KOPT-K1 (cell line): ENCODE measurements around the gene JMJD1C.

ENCODE experiments used
- H3K27ac ChIP-seq: fragments of 200-600 bp; sonication (generic); 2 replicates; pipeline ENCODE4 v1.5.1; 2016; ENCODE audit warnings: antibody characterized with exemption, mild to moderate bottlenecking, low read depth, low read length; ENCODE audit not compliant: poor library complexity, severe bottlenecking
- H3K36me3 ChIP-seq: fragments of 200-600 bp; sonication (generic); 2 replicates; pipeline ENCODE4 v1.5.1; 2017; ENCODE audit warnings: antibody characterized with exemption, mild to moderate bottlenecking, low read length, moderate library complexity; ENCODE audit not compliant: insufficient read depth
- H3K9me3 ChIP-seq: fragments of 200-600 bp; sonication (generic); 2 replicates; pipeline ENCODE4 v1.5.1; 2017; ENCODE audit warnings: antibody characterized with exemption, low read length, mild to moderate bottlenecking; ENCODE audit not compliant: insufficient read depth, poor library complexity, severe bottlenecking

The JMJD1C gene

GRCh38 chr10:63462442-63462841, 3.3 kb downstream of the JMJD1C start:
- H3K9me3 ChIP-seq, result no peaks in the 10 kb centered on the region
- H3K27ac ChIP-seq, result no peak overlapping the region
- no peaks in the 10 kb centered on the region for H3K36me3 ChIP-seq

DNA sequence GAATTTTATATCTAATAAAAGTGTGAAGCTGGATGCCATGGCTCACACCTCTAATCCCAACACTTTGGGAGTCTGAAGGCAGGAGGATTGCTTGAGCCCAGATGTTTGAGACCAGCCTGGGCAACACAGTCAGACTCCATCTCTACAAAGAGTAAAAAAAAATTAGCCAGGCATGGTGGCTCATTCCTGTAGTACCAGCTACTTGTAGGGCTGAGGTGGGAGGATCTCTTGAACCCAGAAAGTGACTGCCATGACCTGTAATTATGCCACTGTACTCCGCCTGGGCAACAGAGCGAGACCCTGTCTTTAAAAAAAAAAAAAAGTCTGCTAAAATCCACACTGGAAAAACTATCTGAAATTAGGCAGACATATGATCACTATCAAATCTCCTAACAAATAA, 7.6 kb downstream of the JMJD1C start:
- H3K36me3 ChIP-seq, result 0 out of 2 replicates have a peak, but pooled peaks cover 5% of the 10 kb centered on the region
- H3K27ac ChIP-seq, result no peak overlapping the region
- H3K9me3 ChIP-seq, result no peaks in the 10 kb centered on the region

DNA sequence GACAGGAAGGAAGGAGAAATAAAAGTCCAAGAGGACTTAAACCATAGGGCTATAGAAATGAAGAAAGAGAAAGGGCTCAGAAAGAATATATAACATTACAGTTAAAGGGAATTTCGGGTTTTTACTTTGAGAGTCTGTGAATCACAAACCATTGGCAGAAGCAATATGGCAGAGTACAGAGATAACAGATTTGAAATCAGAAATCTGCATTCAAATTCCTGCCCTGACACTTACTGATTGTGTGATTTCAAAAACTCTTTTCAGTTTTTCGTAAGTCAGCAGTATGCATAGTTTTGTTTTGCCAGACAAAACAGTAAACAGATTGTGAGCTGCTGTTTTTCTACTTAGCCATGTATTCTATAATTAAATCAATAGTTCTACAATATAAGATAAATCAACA, 8.2 kb downstream of the JMJD1C start:
- Histone ChIP-seq H3K36me3 (0 out of 2 replicates have a peak, but pooled peaks cover 5% of the 10 kb centered on the region), H3K9me3 (no peaks in the 10 kb centered on the region), H3K27ac (no peak overlapping the region)

DNA sequence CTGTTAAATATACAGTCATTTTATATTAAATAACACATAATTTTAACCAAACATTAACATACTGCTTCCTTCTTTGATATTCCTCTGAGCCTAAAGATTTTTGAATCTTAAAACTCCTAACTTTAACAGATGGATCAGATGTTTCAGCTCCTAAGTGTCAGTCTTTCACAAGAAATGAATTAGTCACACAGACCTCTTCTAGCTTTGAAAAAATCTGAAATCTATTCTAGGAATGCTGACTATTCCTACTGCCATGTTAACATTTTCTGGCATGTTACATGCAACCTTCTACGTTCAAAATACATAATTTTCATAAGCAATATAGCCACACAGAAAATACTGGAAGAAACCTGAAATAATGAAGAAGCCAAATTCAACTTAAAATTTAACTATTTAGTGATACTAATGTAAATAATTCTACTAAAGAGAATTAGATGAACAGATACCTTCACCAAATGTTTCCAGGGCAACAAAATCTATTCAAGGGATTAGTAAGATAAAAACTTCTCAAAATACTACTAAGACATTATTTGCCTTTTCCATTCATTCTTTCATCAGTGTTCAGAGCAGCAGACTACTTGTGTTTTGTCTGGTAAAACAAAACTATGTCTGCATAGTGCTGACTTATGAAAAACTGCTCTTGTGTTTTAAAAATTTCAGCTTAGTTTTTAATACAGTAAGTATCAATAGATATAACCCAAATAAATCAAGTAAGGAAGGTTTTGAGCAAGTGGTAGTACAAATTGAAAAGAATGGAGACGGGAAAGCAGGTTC, 9.2 kb downstream of the JMJD1C start:
- H3K9me3 ChIP-seq, result no peaks in the 10 kb centered on the region
- H3K36me3 ChIP-seq, result 0 out of 2 replicates have a peak, but pooled peaks cover 5% of the 10 kb centered on the region
- no peak overlapping the region for H3K27ac ChIP-seq

DNA sequence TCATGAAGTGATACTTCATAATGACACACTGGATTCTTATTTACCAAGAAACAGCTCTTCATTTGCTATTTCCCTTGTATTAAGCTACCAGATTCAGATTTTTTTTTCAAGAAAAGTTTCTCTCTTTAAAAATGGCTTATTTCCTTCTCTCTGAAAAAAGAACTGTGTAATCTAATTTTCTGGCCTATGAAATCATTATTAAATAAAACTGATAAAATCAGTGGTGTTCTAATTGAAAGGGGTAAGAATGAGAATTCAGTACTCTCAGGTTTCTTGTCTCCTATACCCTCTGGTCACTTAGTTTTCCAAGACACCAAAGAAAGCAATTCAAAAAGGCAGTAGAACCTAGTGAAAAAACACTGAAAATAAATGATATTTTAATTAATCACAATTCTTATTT, 10.3 kb downstream of the JMJD1C start:
- H3K27ac ChIP-seq, result no peak overlapping the region
- 0 out of 2 replicates have a peak, but pooled peaks cover 5% of the 10 kb centered on the region for H3K36me3 ChIP-seq
- H3K9me3 ChIP-seq, result no peaks in the 10 kb centered on the region

- no peaks in the 10 kb centered on the region for H3K9me3 ChIP-seq
- H3K36me3 ChIP-seq, result 0 out of 2 replicates have a peak, but pooled peaks cover 5% of the 10 kb centered on the region
- H3K27ac ChIP-seq, result no peak overlapping the region
These were observed 11.1 kb downstream of the JMJD1C start for GRCh38 chr10:63454631-63455030.

GRCh38 chr10:63452524-63452923, 13.3 kb downstream of the JMJD1C start:
- Histone ChIP-seq H3K9me3 (no peaks in the 10 kb centered on the region), H3K27ac (no peak overlapping the region), H3K36me3 (0 out of 2 replicates have a peak, but pooled peaks cover 5% of the 10 kb centered on the region)

DNA sequence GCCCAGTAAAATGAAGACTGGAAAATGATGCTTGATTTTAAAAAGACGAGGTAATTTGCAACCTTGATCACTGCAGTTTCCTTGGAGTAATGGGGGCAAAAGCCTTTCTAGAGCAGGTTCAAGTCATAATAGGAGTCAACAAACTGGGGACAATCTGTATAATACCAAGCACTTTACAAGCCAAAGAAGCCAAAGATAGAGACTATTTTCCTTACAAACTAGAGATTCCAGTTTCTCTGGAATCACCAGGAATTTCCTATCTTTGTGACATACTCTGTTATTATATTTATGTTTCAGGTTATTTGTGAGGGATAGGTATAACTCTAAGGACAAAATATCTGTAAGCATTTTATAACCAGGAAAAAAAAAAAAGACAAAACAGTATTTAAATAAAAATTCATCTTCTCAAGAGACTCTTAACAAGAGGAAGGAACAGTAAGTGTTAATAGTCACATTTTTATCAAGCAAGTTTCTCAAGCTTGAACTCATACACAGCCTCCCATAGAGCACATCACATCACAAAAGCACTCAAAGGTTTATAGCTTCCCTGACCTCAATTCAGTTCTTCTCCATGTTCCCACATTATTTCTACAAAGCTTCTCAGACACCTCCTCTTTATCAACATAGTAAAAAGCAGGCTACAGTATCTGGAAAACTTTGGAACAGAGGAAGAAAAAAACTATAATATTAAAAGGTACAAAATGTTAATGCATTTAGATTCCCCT, 18.9 kb downstream of the JMJD1C start:
- no peaks in the 10 kb centered on the region for H3K36me3 ChIP-seq
- H3K27ac ChIP-seq, result no peak overlapping the region
- H3K9me3 ChIP-seq, result no peaks in the 10 kb centered on the region

GRCh38 chr10:63441404-63441803, 24.4 kb downstream of the JMJD1C start:
- Histone ChIP-seq H3K27ac (no peak overlapping the region), H3K36me3 (no peaks in the 10 kb centered on the region), H3K9me3 (no peaks in the 10 kb centered on the region)

- no peak overlapping the region for H3K27ac ChIP-seq
- H3K36me3 ChIP-seq, result no peaks in the 10 kb centered on the region
- no peaks in the 10 kb centered on the region for H3K9me3 ChIP-seq
These were observed 26.2 kb downstream of the JMJD1C start for GRCh38 chr10:63439607-63440006.

DNA sequence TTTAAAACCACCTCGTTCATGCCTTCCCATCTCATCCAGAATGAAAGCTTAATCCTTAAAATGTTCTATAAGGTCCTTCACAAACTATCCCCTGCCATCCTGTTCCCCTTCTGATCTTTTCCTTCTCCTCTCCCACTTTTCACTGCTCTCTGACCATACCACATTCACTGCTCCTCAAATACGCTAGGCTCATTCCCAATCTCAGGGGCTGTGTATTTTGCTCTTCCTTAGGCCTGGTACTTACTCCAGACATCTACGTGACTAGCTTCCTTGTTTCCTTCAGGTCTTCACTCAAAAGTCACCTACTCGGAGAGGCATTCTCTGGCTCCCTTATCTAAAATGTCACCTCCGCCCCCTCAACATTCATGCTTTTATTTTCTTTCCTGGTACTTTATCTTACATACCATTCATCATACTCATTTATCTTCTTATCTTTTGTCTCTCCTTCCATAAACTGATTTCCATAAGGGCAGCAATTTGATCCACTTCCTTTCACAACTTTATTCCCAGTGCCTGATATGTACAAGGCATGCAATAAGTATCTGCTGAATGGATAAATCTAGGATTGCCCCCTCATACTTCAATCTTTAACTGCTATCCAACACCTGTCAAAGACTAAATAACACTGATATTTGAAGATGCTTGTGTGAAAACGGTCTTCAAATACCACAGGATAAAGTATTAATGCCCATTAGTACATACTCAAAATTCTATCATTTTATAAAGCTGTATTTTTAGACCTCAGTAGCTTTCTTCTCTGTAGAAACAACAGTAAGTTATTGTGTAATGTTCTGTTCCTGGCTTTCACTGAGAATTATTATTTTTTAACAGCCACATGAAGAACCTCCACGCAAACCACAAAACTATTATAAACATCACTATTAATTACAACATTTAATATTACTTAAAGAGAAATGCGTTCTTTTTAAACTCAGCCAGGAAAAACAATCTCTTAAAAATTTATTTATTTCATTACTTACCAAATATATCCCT, 27.0 kb downstream of the JMJD1C start:
- no peaks in the 10 kb centered on the region for H3K36me3 ChIP-seq
- no peaks in the 10 kb centered on the region for H3K9me3 ChIP-seq
- H3K27ac ChIP-seq, result no peak overlapping the region

DNA sequence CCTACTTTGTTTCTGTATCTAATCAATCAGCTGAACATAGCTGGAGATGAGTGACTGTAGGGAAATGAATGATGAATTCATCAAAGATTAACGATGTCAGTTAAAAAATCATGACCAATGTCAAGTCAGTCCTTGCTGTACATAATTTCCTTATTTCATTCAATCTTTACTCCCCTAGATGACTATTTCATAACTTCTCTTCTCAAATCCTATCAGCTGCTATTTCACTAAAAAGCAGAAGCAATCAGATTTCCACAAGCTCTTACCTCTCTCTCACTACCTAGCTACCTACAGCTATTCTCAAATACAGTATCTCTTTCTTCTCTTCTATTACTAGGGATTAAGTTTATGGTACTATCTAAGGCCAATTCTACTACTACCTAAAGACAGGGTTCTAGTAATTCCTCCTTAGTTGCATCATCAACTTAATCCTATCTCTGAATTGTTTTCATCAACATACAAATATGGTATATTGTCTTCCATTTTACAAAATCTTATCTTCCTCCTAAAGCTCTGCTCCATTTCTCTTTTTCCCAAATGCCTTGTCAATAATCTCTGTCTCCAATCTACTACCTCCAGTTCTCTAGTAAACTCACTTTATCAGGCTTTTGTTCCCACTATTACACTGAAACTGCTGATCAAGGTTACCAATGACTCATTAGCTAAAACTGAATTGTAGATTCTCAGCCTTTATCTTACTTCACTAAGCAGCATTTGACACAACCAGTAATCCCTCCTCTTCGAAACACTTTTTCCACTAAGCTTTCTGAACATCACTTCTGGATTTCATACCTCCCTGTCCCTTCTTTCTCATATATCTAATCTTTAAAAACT, 28.4 kb downstream of the JMJD1C start:
- no peaks in the 10 kb centered on the region for H3K9me3 ChIP-seq
- no peaks in the 10 kb centered on the region for H3K36me3 ChIP-seq
- H3K27ac ChIP-seq, result no peak overlapping the region

- Histone ChIP-seq H3K36me3 (no peaks in the 10 kb centered on the region; the same call in 1 of the 2 replicates), H3K27ac (no peak overlapping the region), H3K9me3 (no peaks in the 10 kb centered on the region)
These were observed 29.6 kb downstream of the JMJD1C start for GRCh38 chr10:63436225-63436624.
